ENCODE results near the gene NPLOC4. TPM values are rescaled to one million over a fixed set of nuclear protein-coding genes. Genes with fewer than 3 reads are reported as not detected.
A peak's percentile ranks its signal among the peaks of the same experiment; 100 is the strongest.

NPLOC4 gene
- total and polyA plus RNA-seq, 2 donors (not counting 1 experiment from before 2014, with no cell fraction given): 70.2 to 101 TPM

GRCh38 chr17:81638683-81639082 is 1.8 kb upstream of the NPLOC4 start:
- peaks cover 17% of the 10 kb centered on the region for H3K4me1 Mint-ChIP-seq
- CTCF ChIA-PET: no interaction called here
- DNase-seq (no peak), ATAC-seq (ENCODE audit: low read depth) (no peak)
- H3K36me3 ChIP-seq (replicated peaks in 1 of 2; ENCODE audit: control extremely low read depth in 1 of 2, control insufficient read depth in 1 of 2, extremely low read depth in 1 of 2, insufficient read depth in 2 of 2, low read length in 1 of 2): no peaks in the 10 kb centered on the region
- POLR2A ChIA-PET: interaction anchor here (0.7 kb wide), 1 partner anchor 214 kb away, joined by 6 read pairs; no protein-coding TSS in a partner anchor
- H3K27me3 ChIP-seq (replicated peaks in 1 of 4; ENCODE audit: control extremely low read depth in 1 of 4, control insufficient read depth in 3 of 4, insufficient read depth in 4 of 4, low read length in 3 of 4): no peaks in the 10 kb centered on the region
- peaks cover 11 to 25% of the 10 kb centered on the region in 2 donors for H3K4me1 ChIP-seq (ENCODE audit: control insufficient read depth in 2 of 2, insufficient read depth in 2 of 2, low read length in 2 of 2)
- intact Hi-C loops (cut with micrococcal nuclease): no loop called here
- no peak overlapping the region for H3K4me2 ChIP-seq (replicated peaks; ENCODE audit: low read depth, low read length, poor library complexity, severe bottlenecking)
- H3K27ac ChIP-seq (ENCODE audit: low read length in 2 of 2): no peak overlapping the region
- H3K27ac Mint-ChIP-seq: no peak overlapping the region
- no peaks in the 10 kb centered on the region for H3K9me3 Mint-ChIP-seq (ENCODE audit: insufficient read depth)
- H3K9me3 ChIP-seq (ENCODE audit: control extremely low read depth in 1 of 3, control insufficient read depth in 2 of 3, insufficient read depth in 1 of 3, low read length in 2 of 3): no peaks in the 10 kb centered on the region
- H4K20me1 ChIP-seq (ENCODE audit: control insufficient read depth, insufficient read depth, low read length, poor library complexity, severe bottlenecking): peaks cover 15% of the 10 kb centered on the region
- no peak overlapping the region for H2AFZ ChIP-seq (ENCODE audit: insufficient read depth, low read depth, low read length, poor library complexity, severe bottlenecking)
- no peak overlapping the region for H3K9ac ChIP-seq (ENCODE audit: low read length)
- H3K4me3 ChIP-seq (ENCODE audit: control extremely low read depth in 1 of 5, extremely low read depth in 1 of 5, insufficient read depth in 1 of 5, low read depth in 2 of 5, low read length in 4 of 5): no peak overlapping the region
- peaks cover 30% of the 10 kb centered on the region for H3K79me2 ChIP-seq (ENCODE audit: control insufficient read depth, insufficient read depth, low read length)
- H3K4me3 Mint-ChIP-seq: peak overlapping the region; percentile 64
- no CpG with 5 or more reads among the region's 4 CpGs for WGBS (ENCODE audit: insufficient coverage)
- no peaks in the 10 kb centered on the region for H3K27me3 Mint-ChIP-seq
- no peak for TF ChIP-seq EZH2 (IDR thresholded peaks at IDR 0.05; ENCODE audit: borderline replicate concordance, insufficient read depth, low read depth, low read length, poor library complexity, severe bottlenecking)
- TF ChIP-seq CTCF (IDR thresholded peaks at IDR 0.05): no peak

GRCh38 chr17:81635973-81636504 is 873 bp downstream of the NPLOC4 start:
- Mint-ChIP-seq H3K27me3 (no peaks in the 10 kb centered on the region), H3K4me1 (peaks cover 23% of the 10 kb centered on the region), H3K4me3 (peak overlapping the region; percentile 95), H3K9me3 (ENCODE audit: insufficient read depth) (no peaks in the 10 kb centered on the region), H3K27ac (peak overlapping the region; percentile 88)
- Histone ChIP-seq H2AFZ (ENCODE audit: insufficient read depth, low read depth, low read length, poor library complexity, severe bottlenecking) (peak overlapping the region; percentile 85), H3K9me3 (ENCODE audit: control extremely low read depth in 1 of 3, control insufficient read depth in 2 of 3, insufficient read depth in 1 of 3, low read length in 2 of 3) (no peaks in the 10 kb centered on the region), H4K20me1 (ENCODE audit: control insufficient read depth, insufficient read depth, low read length, poor library complexity, severe bottlenecking) (peaks cover 22% of the 10 kb centered on the region), H3K79me2 (ENCODE audit: control insufficient read depth, insufficient read depth, low read length) (peaks cover 50% of the 10 kb centered on the region), H3K4me3 (ENCODE audit: control extremely low read depth in 1 of 5, extremely low read depth in 1 of 5, insufficient read depth in 1 of 5, low read depth in 2 of 5, low read length in 4 of 5) (peak overlapping the region; percentile 36 to 88 (median 77)), H3K36me3 (replicated peaks in 1 of 2; ENCODE audit: control extremely low read depth in 1 of 2, control insufficient read depth in 1 of 2, extremely low read depth in 1 of 2, insufficient read depth in 2 of 2, low read length in 1 of 2) (peaks cover 0 to 2% of the 10 kb centered on the region in 2 experiments), H3K4me1 (ENCODE audit: control insufficient read depth in 2 of 2, insufficient read depth in 2 of 2, low read length in 2 of 2) (peaks cover 11 to 25% of the 10 kb centered on the region in 2 donors), H3K27ac (ENCODE audit: low read length in 2 of 2) (peak overlapping the region in 1 of 2 donors; percentile 81), H3K27me3 (replicated peaks in 1 of 4; ENCODE audit: control extremely low read depth in 1 of 4, control insufficient read depth in 3 of 4, insufficient read depth in 4 of 4, low read length in 3 of 4) (no peaks in the 10 kb centered on the region), H3K4me2 (replicated peaks; ENCODE audit: low read depth, low read length, poor library complexity, severe bottlenecking) (peak overlapping the region; percentile 87), H3K9ac (ENCODE audit: low read length) (peak overlapping the region; percentile 89)
- DNase-seq: no peak
- TF ChIP-seq EZH2 (IDR thresholded peaks at IDR 0.05; ENCODE audit: borderline replicate concordance, insufficient read depth, low read depth, low read length, poor library complexity, severe bottlenecking): no peak
- no peak for TF ChIP-seq CTCF (IDR thresholded peaks at IDR 0.05)
- 48% methylated on average over 13 of the region's 18 CpGs for WGBS (ENCODE audit: insufficient coverage)
- ChIA-PET POLR2A (interaction anchor here (0.6 kb wide), 1 partner anchor 70 kb away, joined by 3 read pairs; no protein-coding TSS in a partner anchor), CTCF (no interaction called here)
- no peak for ATAC-seq (ENCODE audit: low read depth)
- intact Hi-C loops (cut with micrococcal nuclease): no loop called here
